Stimulated activated CD4-positive, alpha-beta T cell treated with anti-CD3 and anti-CD28 coated beads, Interleukin-2, amount 100 ng/mL, for 48 hours (primary cell): Measurements from ENCODE around the gene ARF3.
A peak's percentile ranks its signal among the peaks of the same experiment; 100 is the strongest.
"Not testable (repeated sequence)": the region's sequence is repeated elsewhere in the genome, so short reads cannot be mapped to it uniquely, and the experiment has no call there.

ENCODE experiments used
- DNase-seq, 2 donors: peaks; one replicate each; pipeline ENCODE4 v3.0.0-alpha.2; 2020

ARF3 gene

GRCh38 chr12:48925304-48926011 is 31.8 kb downstream of the ARF3 start, which contains the start of gene FKBP11:
FKBP11 (minus strand) TSS chr12:48925492; CDS start chr12:48925428, 64 bp downstream.
- DNase-seq: peak; percentile 51 to 59

GRCh38 chr12:48924617-48925303 is 32.5 kb downstream of the ARF3 start:
- peak; percentile 48 to 61 for DNase-seq

GRCh38 chr12:48923117-48923516 is 34.2 kb downstream of the ARF3 start:
- DNase-seq: no peak

DNA sequence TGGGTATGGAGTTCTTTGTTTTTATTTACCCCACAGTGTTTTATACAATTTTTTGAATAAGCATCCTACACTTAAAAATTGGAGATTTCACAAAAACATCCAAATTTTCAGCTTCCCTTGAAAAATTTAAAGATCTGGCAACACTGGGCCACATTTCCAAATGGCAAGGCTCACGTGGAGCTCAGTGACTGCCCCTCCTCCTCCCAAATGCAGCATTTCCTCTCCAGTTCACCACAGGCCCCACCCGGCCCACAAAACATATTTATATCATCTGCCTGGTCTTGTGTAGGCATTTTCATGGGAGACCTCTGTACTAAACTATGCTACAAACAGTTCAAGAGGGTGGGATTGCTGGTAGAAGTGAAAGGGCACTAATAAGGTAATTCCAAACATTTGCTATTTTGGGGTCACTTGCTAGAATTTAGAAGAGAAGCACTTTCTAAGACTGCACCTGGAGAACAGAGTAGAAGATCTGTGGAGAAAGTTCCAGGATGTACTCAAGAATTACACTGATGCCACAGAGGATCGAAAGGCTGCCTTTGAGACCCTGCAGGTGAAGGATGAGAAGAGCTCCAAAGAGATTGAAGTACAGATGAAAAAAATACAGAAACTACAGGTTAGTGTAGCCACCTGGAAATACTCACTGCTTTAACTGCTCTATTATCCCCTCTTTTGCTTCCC is 39.3 kb downstream of the ARF3 start:
- DNase-seq: no peak

DNA sequence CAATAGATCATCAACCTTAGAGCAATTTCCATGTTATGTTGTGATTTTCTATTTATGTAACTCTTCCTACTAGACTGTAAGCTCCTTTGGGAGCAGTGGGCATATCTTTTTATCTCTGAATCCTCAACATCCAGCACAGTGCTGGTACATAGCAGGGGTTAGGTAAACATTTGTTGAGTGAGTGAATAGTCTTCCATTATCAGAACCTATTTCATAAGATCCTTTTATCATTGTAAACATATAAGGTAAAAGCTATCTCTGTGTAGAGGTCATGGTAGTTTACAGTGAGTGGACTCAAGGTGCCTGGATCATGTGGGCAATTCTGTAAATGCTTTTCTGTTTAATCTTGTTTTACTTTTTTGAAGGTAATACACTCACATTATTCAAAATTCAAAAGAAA is 47.1 kb downstream of the ARF3 start:
- no peak for DNase-seq

GRCh38 chr12:48909698-48910097 is 47.6 kb downstream of the ARF3 start:
- DNase-seq: not testable (repeated sequence)

- no peak for DNase-seq
These were observed 50.0 kb downstream of the ARF3 start for GRCh38 chr12:48907245-48907644.

GRCh38 chr12:48903982-48904411 is 53.3 kb downstream of the ARF3 start:
- peak; percentile 83 to 86 for DNase-seq

GRCh38 chr12:48903363-48903981 is 53.8 kb downstream of the ARF3 start:
- DNase-seq: no peak

GRCh38 chr12:48901278-48901677 is 56.0 kb downstream of the ARF3 start:
- no peak for DNase-seq

GRCh38 chr12:48899651-48900050 is 57.6 kb downstream of the ARF3 start:
- no peak for DNase-seq

GRCh38 chr12:48894271-48894670 is 63.0 kb downstream of the ARF3 start:
- DNase-seq: no peak

DNA sequence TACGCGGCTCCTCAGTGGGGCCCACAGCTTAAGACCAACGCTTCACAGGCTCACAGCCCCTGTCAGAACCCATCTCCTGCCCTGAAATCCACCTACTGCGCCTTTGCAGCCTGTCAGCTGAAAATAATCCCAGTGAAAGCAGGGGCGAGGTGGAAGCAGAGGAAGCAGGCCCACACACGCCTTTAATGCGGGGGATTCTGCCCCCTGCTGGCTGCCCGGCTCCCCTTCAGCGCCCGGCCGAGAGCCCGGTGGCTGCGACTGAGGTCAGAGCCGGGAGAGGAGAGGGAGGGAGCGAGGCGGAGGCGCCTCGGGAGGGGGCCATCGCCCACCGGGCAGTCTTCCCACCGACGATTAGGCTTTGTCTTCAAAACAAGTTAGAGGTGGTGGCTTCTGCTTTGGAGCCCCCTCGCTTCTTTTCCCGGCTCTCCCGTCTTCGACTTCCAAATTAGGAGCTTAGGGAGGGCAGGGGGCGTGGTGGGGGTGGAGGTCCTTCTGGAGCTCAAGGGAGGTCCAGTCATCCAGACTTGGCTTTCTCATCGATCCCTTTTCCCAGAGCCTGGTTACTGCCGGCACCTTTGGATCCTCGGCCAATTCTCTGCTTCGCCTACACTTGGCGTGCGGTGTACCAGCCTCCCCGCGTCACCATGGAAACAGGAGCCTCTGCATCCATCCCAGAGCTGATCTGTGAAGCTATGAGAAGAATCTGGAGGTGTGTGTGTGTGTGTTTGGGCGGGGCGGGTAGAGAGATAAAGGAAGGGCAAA is 66.4 kb downstream of the ARF3 start:
- peak; percentile 74 to 78 for DNase-seq

GRCh38 chr12:48889679-48890078 is 67.6 kb downstream of the ARF3 start:
- no peak for DNase-seq
